Common myeloid progenitor, CD34-positive (primary cell): Measurements from ENCODE around the gene PIK3CB.
A peak's percentile ranks its signal among the peaks of the same experiment; 100 is the strongest.

ENCODE experiments used
- CTCF ChIA-PET: fragments of 350-600 bp; sonication (Branson Sonifier 250); formaldehyde crosslinking; loops from one replicate; lab custom pipeline; 2021; ENCODE audit warnings: antibody characterized with exemption; lab: Charles Lee
- POLR2A ChIA-PET: fragments of 350-600 bp; sonication (Branson Sonifier 250); formaldehyde crosslinking; loops from one replicate; lab custom pipeline; 2021; ENCODE audit warnings: antibody characterized with exemption; lab: Charles Lee
- DNase-seq, 3 donors: peaks; one replicate each; pipeline versions ENCODE4 v3.0.0 to v3.0.0-alpha.2; 2013
- H3K27ac ChIP-seq, 2 experiments: 1 replicate in 1 of 2; 2 replicates in 1 of 2; pipeline ENCODE4 v1.7.0; 2013; ENCODE audit warnings: inconsistent platforms in 2 of 2, low read length in 2 of 2, mild to moderate bottlenecking in 2 of 2, low read depth in 1 of 2, moderate library complexity in 1 of 2; ENCODE audit not compliant: severe bottlenecking in 2 of 2, insufficient read depth in 1 of 2, poor library complexity in 1 of 2
- H3K27me3 ChIP-seq, 5 experiments: replicated peaks in 2 of 5; 1 replicate in 3 of 5; 2 replicates in 2 of 5; pipeline versions ENCODE4 v1.6.1 to v1.7.0; 2013; ENCODE audit warnings: low read length in 4 of 5, mild to moderate bottlenecking in 2 of 5, moderate library complexity in 2 of 5, inconsistent platforms in 1 of 5; ENCODE audit not compliant: insufficient read depth in 5 of 5, control insufficient read depth in 4 of 5
- H3K36me3 ChIP-seq, 4 experiments: 1 replicate in 2 of 4; 2 replicates in 2 of 4; pipeline versions ENCODE4 v1.6.1 to v1.7.0; 2013; ENCODE audit warnings: low read length in 3 of 4, control low read depth in 1 of 4, mild to moderate bottlenecking in 1 of 4; ENCODE audit not compliant: control insufficient read depth in 4 of 4, insufficient read depth in 4 of 4
- H3K4me1 ChIP-seq, 4 experiments: 1 replicate in 3 of 4; 2 replicates in 1 of 4; pipeline versions ENCODE4 v1.6.1 to v1.7.1; 2013; ENCODE audit warnings: low read length in 3 of 4, mild to moderate bottlenecking in 3 of 4, control low read depth in 1 of 4, inconsistent platforms in 1 of 4, moderate library complexity in 1 of 4; ENCODE audit not compliant: control insufficient read depth in 4 of 4, insufficient read depth in 4 of 4; ENCODE audit errors: control extremely low read depth in 1 of 4
- H3K4me3 ChIP-seq, 7 experiments: 1 replicate in 4 of 7; 2 replicates in 3 of 7; pipeline versions ENCODE4 v1.5.1 to v1.7.0; 2013; ENCODE audit warnings: mild to moderate bottlenecking in 7 of 7, low read length in 6 of 7, moderate library complexity in 6 of 7, inconsistent platforms in 2 of 7, low read depth in 2 of 7, control low read depth in 1 of 7; ENCODE audit not compliant: insufficient read depth in 4 of 7, control insufficient read depth in 1 of 7; ENCODE audit errors: extremely low read depth in 1 of 7
- H3K9me3 ChIP-seq, 5 experiments: 1 replicate in 4 of 5; 2 replicates in 1 of 5; pipeline versions ENCODE4 v1.6.1 to v1.7.1; 2013; ENCODE audit warnings: low read length in 4 of 5, mild to moderate bottlenecking in 2 of 5, inconsistent platforms in 1 of 5, low read depth in 1 of 5, moderate library complexity in 1 of 5; ENCODE audit not compliant: control insufficient read depth in 4 of 5, insufficient read depth in 2 of 5; ENCODE audit errors: control extremely low read depth in 1 of 5
- WGBS: methylation state at CpG from one replicate; pipeline ENCODE4 v1.1.5; 2013; ENCODE audit not compliant: insufficient coverage; 5-methylcytosine and 5-hydroxymethylcytosine counted together

PIK3CB gene

GRCh38 chr3:138875096-138875753 lies 40.5 kb upstream of the PIK3CB start:
- POLR2A ChIA-PET = interaction anchor here (1.3 kb wide), 1 partner anchor 41 kb away, joined by 7 read pairs; no protein-coding TSS in a partner anchor
- CTCF ChIA-PET = interaction anchor here (0.6 to 1.0 kb wide), 2 partner anchors 13 to 72 kb away, joined by 3 read pairs; no protein-coding TSS in a partner anchor
- Histone ChIP-seq H3K36me3 (no peaks in the 10 kb centered on the region), H3K9me3 (peaks cover 0 to 11% (median 2%) of the 10 kb centered on the region in 5 experiments), H3K27ac (peak overlapping the region in 1 of 2 experiments; percentile 84), H3K4me1 (peaks cover 0 to 5% (median 0%) of the 10 kb centered on the region in 4 experiments), H3K27me3 (no peaks in the 10 kb centered on the region), H3K4me3 (no peak overlapping the region)
- 100% methylated on average over 5 of the region's 6 CpGs for WGBS
- DNase-seq = no peak

GRCh38 chr3:138873471-138874278 lies 38.9 kb upstream of the PIK3CB start:
- no peaks in the 10 kb centered on the region for H3K27me3 ChIP-seq
- ChIA-PET POLR2A (no interaction called here), CTCF (no interaction called here)
- no peaks in the 10 kb centered on the region for H3K36me3 ChIP-seq
- H3K4me1 ChIP-seq = peaks cover 0 to 5% (median 0%) of the 10 kb centered on the region in 4 experiments
- no peak overlapping the region for H3K4me3 ChIP-seq
- DNase-seq = no peak
- peaks cover 0 to 11% (median 2%) of the 10 kb centered on the region in 5 experiments for H3K9me3 ChIP-seq
- 63% methylated on average over 4 of the region's 10 CpGs for WGBS
- no peak overlapping the region for H3K27ac ChIP-seq

- Histone ChIP-seq H3K27ac (no peak overlapping the region), H3K4me1 (peaks cover 0 to 5% (median 0%) of the 10 kb centered on the region in 4 experiments), H3K9me3 (peaks cover 0 to 11% (median 2%) of the 10 kb centered on the region in 5 experiments), H3K36me3 (no peaks in the 10 kb centered on the region), H3K4me3 (no peak overlapping the region), H3K27me3 (no peaks in the 10 kb centered on the region)
- 95% methylated on average over 3 of the region's 4 CpGs for WGBS
- DNase-seq = no peak
- ChIA-PET CTCF (interaction anchor here (0.7 kb wide), 1 partner anchor 175 kb away, joined by 3 read pairs; no protein-coding TSS in a partner anchor), POLR2A (no interaction called here)
These were observed 37.9 kb upstream of the PIK3CB start for GRCh38 chr3:138872632-138873031.

- H3K27ac ChIP-seq = no peak overlapping the region
- peaks cover 0 to 9% (median under 1%) of the 10 kb centered on the region in 4 experiments for H3K4me1 ChIP-seq
- ChIA-PET POLR2A (no interaction called here), CTCF (no interaction called here)
- DNase-seq = no peak
- H3K4me3 ChIP-seq = no peak overlapping the region
- no peaks in the 10 kb centered on the region for H3K9me3 ChIP-seq
- WGBS = no CpG with 5 or more reads among the region's 1 CpG
- H3K36me3 ChIP-seq = no peaks in the 10 kb centered on the region
- H3K27me3 ChIP-seq = no peaks in the 10 kb centered on the region
These were observed 33.3 kb upstream of the PIK3CB start for GRCh38 chr3:138867996-138868395.

- Histone ChIP-seq H3K27me3 (no peaks in the 10 kb centered on the region), H3K27ac (peak overlapping the region in 1 of 2 experiments; percentile 62), H3K4me1 (peaks cover 0 to 25% (median 7%) of the 10 kb centered on the region in 4 experiments), H3K36me3 (no peaks in the 10 kb centered on the region), H3K4me3 (no peak overlapping the region), H3K9me3 (no peaks in the 10 kb centered on the region)
- ChIA-PET POLR2A (no interaction called here), CTCF (interaction anchor here (0.5 to 1.7 kb wide), 3 partner anchors 11 to 52 kb away, joined by 3 to 8 read pairs (median 3); no protein-coding TSS in a partner anchor)
- DNase-seq = no peak
- 94% methylated on average over 4 of the region's 4 CpGs for WGBS
These were observed 29.0 kb upstream of the PIK3CB start for GRCh38 chr3:138863776-138864113.

- 84% methylated on average over 11 of the region's 11 CpGs for WGBS
- ChIA-PET CTCF (interaction anchor here (0.5 to 1.7 kb wide), 5 partner anchors 10 to 82 kb away, joined by 3 to 8 read pairs (median 3); no protein-coding TSS in a partner anchor), POLR2A (no interaction called here)
These were observed 28.4 kb upstream of the PIK3CB start for GRCh38 chr3:138862924-138863775.

More at GRCh38 chr3:138862924-138863775, 28.4 kb upstream of the PIK3CB start:
- peaks cover 0 to 25% (median 7%) of the 10 kb centered on the region in 4 experiments for H3K4me1 ChIP-seq
- peak in 1 of 3 donors; percentile 29 for DNase-seq
- peak overlapping the region in 1 of 2 experiments; percentile 62 for H3K27ac ChIP-seq
- H3K36me3 ChIP-seq = no peaks in the 10 kb centered on the region
- no peaks in the 10 kb centered on the region for H3K9me3 ChIP-seq
- peak overlapping the region in 1 of 7 experiments; percentile 24 for H3K4me3 ChIP-seq
- H3K27me3 ChIP-seq = no peaks in the 10 kb centered on the region
